ENCODE measurements around the gene ZBTB1. TPM values are rescaled to one million over a fixed set of nuclear protein-coding genes. Genes with fewer than 3 reads are reported as not detected.

ZBTB1 gene
- total RNA-seq, 1 experiment from 2014 or later = 37.8 TPM

GRCh38 chr14:64495252-64495651 is 9.3 kb upstream of the ZBTB1 start:
- H3K9me3 Mint-ChIP-seq = no peaks in the 10 kb centered on the region
- H3K4me3 Mint-ChIP-seq = no peak overlapping the region
- Histone ChIP-seq H2AFZ (ENCODE audit: low read length) (no peak overlapping the region), H3K9ac (ENCODE audit: extremely low read depth, insufficient read length, low read length) (no peak overlapping the region), H2BK15ac (ENCODE audit: low read depth, low read length) (no peak overlapping the region), H2AK5ac (ENCODE audit: insufficient read length, low read length) (no peak overlapping the region), H4K8ac (replicated peaks; ENCODE audit: insufficient read length, low read depth, low read length) (no peak overlapping the region), H2BK120ac (ENCODE audit: low read depth, low read length, poor library complexity, severe bottlenecking) (no peak overlapping the region), H3K14ac (ENCODE audit: insufficient read depth, low read length) (no peak overlapping the region), H3K9me3 (ENCODE audit: control insufficient read depth, low read depth, low read length) (no peaks in the 10 kb centered on the region), H2BK20ac (ENCODE audit: low read depth, low read length, poor library complexity, severe bottlenecking) (no peak overlapping the region), H3K79me1 (ENCODE audit: insufficient read depth, low read depth, low read length, poor library complexity, severe bottlenecking) (peaks cover 6% of the 10 kb centered on the region), H3K27ac (ENCODE audit: insufficient read length, low read depth, low read length) (no peak overlapping the region), H3K79me2 (ENCODE audit: insufficient read depth, low read length) (no peaks in the 10 kb centered on the region), H3T11ph (ENCODE audit: low read length) (no peak overlapping the region), H2BK12ac (ENCODE audit: insufficient read length, low read depth, low read length) (no peak overlapping the region), H3K4me2 (ENCODE audit: insufficient read depth, insufficient read length, low read length) (no peak overlapping the region), H3K4ac (ENCODE audit: low read depth, low read length) (no peak overlapping the region), H3K27me3 (ENCODE audit: insufficient read depth, low read length) (no peaks in the 10 kb centered on the region), H4K91ac (ENCODE audit: insufficient read length, low read depth, low read length) (no peak overlapping the region), H3K23ac (ENCODE audit: insufficient read length, low read depth, low read length) (no peak overlapping the region), H2BK5ac (ENCODE audit: insufficient read length, low read length) (no peak overlapping the region), H4K20me1 (ENCODE audit: control insufficient read depth, insufficient read depth, insufficient read length) (no peaks in the 10 kb centered on the region), H3K23me2 (ENCODE audit: insufficient read length, low read depth, low read length, poor library complexity, severe bottlenecking) (no peaks in the 10 kb centered on the region), H3K4me1 (ENCODE audit: insufficient read depth, low read length) (no peaks in the 10 kb centered on the region), H4K5ac (ENCODE audit: insufficient read length, low read depth, low read length) (no peak overlapping the region), H3K18ac (ENCODE audit: insufficient read length, low read depth, low read length) (no peak overlapping the region), H3K56ac (ENCODE audit: insufficient read length, low read depth, low read length) (no peak overlapping the region)
- DNase-seq = no peak
- TF ChIP-seq CTCF (conservative IDR thresholded peaks at IDR 0.05) = no peak
- 0 out of 4 replicates have a peak, but pooled peaks cover 0 to 3% of the 10 kb centered on the region in 2 experiments for H3K4me1 Mint-ChIP-seq
- H3K27ac Mint-ChIP-seq = no peak overlapping the region
- H3K27me3 Mint-ChIP-seq (ENCODE audit: low read depth) = no peaks in the 10 kb centered on the region
- H3K36me3 Mint-ChIP-seq (ENCODE audit: insufficient read depth in 1 of 3, low read depth in 3 of 3) = peaks cover 4 to 20% (median 14%) of the 10 kb centered on the region in 3 experiments; a peak in 5 of 7 replicates
